Measurements from ENCODE around the gene BLM. TPM values are rescaled to one million over a fixed set of nuclear protein-coding genes. Genes with fewer than 3 reads are reported as not detected.

BLM gene
- total RNA-seq, 1 donor from 2014 or later, result 3.7 TPM

DNA sequence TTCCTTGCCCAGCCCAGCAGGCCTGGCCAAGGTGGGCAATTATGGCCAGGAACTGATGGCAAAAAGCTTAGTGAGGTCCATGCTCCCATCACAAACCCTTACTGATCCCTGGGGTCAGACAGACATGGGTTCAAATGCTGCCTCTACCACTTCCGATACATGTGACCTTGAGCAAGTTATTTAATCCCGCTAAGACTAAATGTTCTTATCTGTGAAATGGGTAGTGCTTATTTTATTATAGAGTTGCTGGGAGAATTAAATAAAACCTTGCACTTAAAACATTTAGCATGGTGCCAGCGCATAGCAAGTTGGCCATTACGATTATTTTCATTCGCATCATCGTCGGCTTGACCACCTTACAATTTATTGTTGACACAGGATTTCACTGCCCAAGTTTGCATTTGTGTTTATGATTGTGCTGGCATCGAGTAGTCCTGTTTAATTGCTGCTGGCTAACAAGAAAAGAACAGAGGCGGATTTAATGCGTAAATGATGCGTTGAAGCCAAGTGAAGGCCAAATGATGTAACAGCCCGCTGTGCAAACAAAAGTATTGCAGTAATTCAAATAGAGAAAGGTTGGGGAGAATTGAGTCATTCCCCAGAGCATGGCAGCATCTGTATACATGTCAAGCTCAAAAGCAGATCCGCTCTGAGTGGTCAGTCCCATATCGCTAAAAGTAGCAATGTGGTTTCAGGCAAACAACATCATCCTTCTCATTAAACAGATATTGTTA is 144.0 kb downstream of the BLM start:
- FAIRE-seq (no peak), DNase-seq (ENCODE audit: low read depth) (peak; percentile 74)
- Mint-ChIP-seq H3K27ac (ENCODE audit: unreplicated experiment) (no peak overlapping the region), H3K4me1 (ENCODE audit: low read depth, unreplicated experiment) (peaks cover 5% of the 10 kb centered on the region), H3K4me3 (ENCODE audit: unreplicated experiment) (no peak overlapping the region), H3K27me3 (ENCODE audit: low read depth, unreplicated experiment) (peaks cover 9% of the 10 kb centered on the region), H3K9me3 (ENCODE audit: unreplicated experiment) (no peaks in the 10 kb centered on the region), H3K36me3 (ENCODE audit: low read depth, unreplicated experiment) (peaks cover 3% of the 10 kb centered on the region)
- Histone ChIP-seq H3K9ac (ENCODE audit: low read length) (no peak overlapping the region), H3K36me3 (ENCODE audit: insufficient read depth, low read length) (no peaks in the 10 kb centered on the region), H4K20me1 (ENCODE audit: insufficient read depth, low read length) (no peaks in the 10 kb centered on the region), H3K4me1 (ENCODE audit: insufficient read depth, low read length) (peaks cover 4% of the 10 kb centered on the region), H3K79me2 (ENCODE audit: insufficient read depth, low read length) (no peaks in the 10 kb centered on the region), H2AFZ (ENCODE audit: low read depth, low read length) (no peak overlapping the region), H3K27ac (ENCODE audit: low read depth, low read length) (no peak overlapping the region), H3K27me3 (ENCODE audit: insufficient read depth, low read length) (no peaks in the 10 kb centered on the region), H3K4me2 (ENCODE audit: low read length) (no peak overlapping the region), H3K4me3 (ENCODE audit: insufficient read depth, low read depth, low read length) (no peak overlapping the region), H3K9me3 (ENCODE audit: insufficient read depth, low read depth, low read length) (no peaks in the 10 kb centered on the region)
- no peak for TF ChIP-seq EZH2 (IDR thresholded peaks at IDR 0.05; ENCODE audit: insufficient read depth, low read length)
- TF ChIP-seq, protein P1, sequence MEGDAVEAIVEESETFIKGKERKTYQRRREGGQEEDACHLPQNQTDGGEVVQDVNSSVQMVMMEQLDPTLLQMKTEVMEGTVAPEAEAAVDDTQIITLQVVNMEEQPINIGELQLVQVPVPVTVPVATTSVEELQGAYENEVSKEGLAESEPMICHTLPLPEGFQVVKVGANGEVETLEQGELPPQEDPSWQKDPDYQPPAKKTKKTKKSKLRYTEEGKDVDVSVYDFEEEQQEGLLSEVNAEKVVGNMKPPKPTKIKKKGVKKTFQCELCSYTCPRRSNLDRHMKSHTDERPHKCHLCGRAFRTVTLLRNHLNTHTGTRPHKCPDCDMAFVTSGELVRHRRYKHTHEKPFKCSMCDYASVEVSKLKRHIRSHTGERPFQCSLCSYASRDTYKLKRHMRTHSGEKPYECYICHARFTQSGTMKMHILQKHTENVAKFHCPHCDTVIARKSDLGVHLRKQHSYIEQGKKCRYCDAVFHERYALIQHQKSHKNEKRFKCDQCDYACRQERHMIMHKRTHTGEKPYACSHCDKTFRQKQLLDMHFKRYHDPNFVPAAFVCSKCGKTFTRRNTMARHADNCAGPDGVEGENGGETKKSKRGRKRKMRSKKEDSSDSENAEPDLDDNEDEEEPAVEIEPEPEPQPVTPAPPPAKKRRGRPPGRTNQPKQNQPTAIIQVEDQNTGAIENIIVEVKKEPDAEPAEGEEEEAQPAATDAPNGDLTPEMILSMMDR (IDR thresholded peaks at IDR 0.05; ENCODE audit: insufficient read depth, low read depth, low read length), result no peak

DNA sequence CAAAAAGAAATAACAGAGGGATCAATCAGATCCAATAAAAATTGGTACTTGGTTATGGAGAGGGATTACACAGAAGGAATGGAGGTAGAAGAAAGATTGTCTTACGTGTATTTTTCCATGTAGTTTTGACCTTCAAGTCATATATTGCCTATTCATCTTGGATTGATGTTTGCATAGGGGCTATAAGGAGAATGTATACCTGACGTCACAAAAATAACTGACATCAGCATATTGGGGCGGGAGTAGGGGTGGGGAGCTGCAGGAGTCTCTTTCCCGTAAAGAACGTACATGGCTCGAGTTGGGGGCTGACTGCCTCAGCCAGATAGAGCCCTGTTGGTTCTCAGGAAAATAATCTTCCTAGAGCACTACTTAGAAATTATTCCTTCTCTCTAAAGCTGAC is 145.3 kb downstream of the BLM start:
- Histone ChIP-seq H4K20me1 (ENCODE audit: insufficient read depth, low read length) (no peaks in the 10 kb centered on the region), H3K27ac (ENCODE audit: low read depth, low read length) (no peak overlapping the region), H3K9ac (ENCODE audit: low read length) (no peak overlapping the region), H3K4me1 (ENCODE audit: insufficient read depth, low read length) (peaks cover 4% of the 10 kb centered on the region), H3K4me3 (ENCODE audit: insufficient read depth, low read depth, low read length) (no peak overlapping the region), H3K36me3 (ENCODE audit: insufficient read depth, low read length) (no peaks in the 10 kb centered on the region), H3K79me2 (ENCODE audit: insufficient read depth, low read length) (no peaks in the 10 kb centered on the region), H3K4me2 (ENCODE audit: low read length) (no peak overlapping the region), H3K9me3 (ENCODE audit: insufficient read depth, low read depth, low read length) (no peaks in the 10 kb centered on the region), H2AFZ (ENCODE audit: low read depth, low read length) (no peak overlapping the region), H3K27me3 (ENCODE audit: insufficient read depth, low read length) (no peaks in the 10 kb centered on the region)
- no peak for DNase-seq (ENCODE audit: low read depth)
- Mint-ChIP-seq H3K36me3 (ENCODE audit: low read depth, unreplicated experiment) (peaks cover 3% of the 10 kb centered on the region), H3K4me1 (ENCODE audit: low read depth, unreplicated experiment) (peaks cover 5% of the 10 kb centered on the region), H3K4me3 (ENCODE audit: unreplicated experiment) (no peak overlapping the region), H3K27ac (ENCODE audit: unreplicated experiment) (no peak overlapping the region), H3K9me3 (ENCODE audit: unreplicated experiment) (no peaks in the 10 kb centered on the region), H3K27me3 (ENCODE audit: low read depth, unreplicated experiment) (peaks cover 6% of the 10 kb centered on the region)
- no peak for FAIRE-seq
- no peak for TF ChIP-seq EZH2 (IDR thresholded peaks at IDR 0.05; ENCODE audit: insufficient read depth, low read length)
- TF ChIP-seq, protein P1 (IDR thresholded peaks at IDR 0.05; ENCODE audit: insufficient read depth, low read depth, low read length), result no peak

Data from astrocyte (in vitro differentiated cells and primary cell).